Measurements from ENCODE around the gene NPDC1.
A peak's percentile ranks its signal among the peaks of the same experiment; 100 is the strongest.

NPDC1 gene

DNA sequence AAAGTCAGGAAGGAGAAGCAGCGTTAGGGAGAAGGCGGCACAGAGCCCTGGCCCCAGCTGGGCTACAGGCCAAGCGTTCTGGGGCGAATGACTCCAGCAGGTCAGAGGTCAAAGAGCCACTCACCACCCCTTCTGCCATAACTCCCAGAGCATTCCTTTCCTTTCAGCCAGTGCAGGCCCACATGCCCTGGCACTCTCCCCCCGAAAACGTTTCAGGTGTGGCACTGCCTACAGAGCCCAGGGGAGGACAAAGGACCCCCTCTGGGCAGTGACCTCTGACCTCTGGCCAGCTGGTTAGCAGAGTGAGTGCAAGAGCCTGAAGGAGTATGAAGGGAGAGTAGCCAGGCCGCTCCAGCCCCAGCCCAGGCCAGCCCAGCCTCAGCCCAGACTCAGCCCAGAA is 22.8 kb downstream of the NPDC1 start:
- ATAC-seq = no peak

- no peak for ATAC-seq
Measured at GRCh38 chr9:137022662-137023008, 23.3 kb downstream of the NPDC1 start.

DNA sequence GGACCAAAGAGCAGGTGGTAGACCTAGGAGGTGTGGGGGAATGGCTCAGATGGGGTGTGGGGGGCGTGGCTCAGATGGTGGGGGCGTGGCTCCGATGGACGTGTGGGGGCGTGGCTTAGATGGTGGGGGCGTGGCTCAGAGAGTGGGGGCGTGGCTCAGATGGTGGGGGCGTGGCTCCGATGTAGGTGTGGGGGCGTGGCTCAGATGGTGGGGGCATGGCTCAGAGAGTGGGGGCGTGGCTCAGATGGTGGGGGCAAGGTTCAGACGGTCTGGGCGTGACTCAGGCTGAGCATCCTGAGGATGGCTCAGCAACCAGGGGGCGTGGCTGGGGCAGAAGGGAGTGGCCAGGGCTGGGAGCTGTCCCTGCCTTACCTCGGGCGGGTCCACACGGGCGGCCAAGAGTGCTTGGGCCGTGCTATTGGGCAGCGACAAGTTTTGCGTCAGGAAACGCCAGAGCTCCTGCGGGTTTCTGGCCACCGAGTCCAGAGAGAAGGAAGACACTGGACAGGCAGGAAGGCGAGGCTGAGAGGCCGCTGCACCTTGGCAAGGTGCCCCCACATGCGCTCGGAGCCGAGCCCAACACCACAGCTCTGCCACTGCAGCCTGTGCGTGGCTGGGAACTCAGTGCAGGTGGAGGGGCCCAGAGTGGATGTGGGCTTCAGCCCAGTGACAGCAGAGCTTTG is 23.9 kb downstream of the NPDC1 start:
- ATAC-seq = peak; percentile 76 to 89

- ATAC-seq = no peak
Measured at GRCh38 chr9:137021568-137021978, 24.4 kb downstream of the NPDC1 start.

DNA sequence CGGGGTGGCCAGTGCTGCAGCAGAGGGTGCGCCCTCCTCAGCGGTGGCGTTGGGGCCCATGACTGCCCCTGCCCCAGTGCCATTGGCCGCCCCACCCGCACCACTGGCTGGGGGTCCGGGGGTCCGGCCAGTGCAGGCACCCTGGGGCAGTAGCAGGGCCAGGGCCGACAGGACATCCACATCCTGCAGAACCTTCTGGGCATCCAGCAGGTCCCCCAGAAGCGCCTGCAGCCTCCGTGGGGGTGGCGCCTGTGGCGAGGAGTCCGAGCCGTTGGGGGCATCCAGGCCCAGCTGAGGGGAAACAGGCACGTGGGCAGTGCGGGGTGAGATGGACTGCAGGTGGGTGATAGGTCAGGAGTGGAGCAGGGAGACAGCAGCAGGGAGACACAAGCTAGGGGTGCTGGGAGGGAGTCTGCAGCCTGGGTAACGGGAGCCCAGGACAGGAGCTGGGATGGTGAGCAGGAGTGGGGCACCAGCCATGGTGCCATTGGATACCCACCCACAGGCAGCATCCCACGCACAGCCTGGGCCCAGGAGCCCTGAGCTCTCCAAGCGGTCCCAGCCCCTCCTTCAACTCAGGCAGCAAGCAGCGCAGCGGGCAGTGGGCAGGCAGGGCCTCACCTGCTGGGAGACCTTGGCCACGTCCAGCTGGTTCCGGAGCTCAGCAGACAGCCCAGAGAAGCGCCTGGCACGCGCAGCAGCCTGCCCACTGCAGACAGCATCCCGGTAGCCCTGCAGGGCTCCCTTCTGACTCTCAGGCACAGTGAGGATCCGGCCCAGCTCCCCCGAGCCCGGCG is 25.0 kb downstream of the NPDC1 start:
- no peak for ATAC-seq

DNA sequence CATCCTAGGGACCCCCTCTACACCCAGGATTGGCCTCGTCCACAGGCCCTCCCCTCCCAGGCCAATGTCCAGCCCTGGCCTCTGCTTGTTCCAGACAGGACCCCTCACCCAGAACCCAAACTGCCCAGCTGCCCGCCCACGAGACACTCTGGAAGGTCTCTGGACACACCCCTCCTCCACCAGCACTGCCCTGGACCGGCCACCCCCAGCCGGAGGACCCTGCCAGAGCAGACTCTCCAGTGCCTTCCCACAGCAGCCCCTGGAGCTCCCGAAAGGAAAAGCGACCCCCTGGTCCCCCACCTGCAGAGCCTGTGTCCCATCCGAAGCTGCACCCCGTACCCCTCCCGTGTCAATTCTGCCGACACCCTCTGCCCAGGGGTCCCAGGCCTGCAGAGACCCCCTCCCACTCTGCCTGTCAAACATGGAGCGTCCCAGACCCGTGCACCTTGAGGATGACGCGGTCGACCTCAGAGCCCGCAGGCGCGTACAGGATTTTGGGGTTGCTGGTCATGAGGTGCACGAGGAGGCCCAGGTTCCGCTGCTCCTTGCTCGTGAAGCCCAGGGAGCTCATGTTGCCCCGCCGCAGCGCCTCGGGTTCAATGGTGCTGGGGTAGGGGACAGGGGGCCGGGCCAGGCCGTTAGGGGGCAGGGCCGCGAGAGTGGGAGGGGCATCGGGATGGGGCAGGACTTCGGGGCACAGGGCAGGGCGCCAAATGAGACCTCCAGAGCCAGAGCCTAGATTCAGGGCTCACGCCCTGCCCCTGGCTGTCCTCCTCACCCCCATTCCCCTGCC is 25.9 kb downstream of the NPDC1 start:
- ATAC-seq = no peak

DNA sequence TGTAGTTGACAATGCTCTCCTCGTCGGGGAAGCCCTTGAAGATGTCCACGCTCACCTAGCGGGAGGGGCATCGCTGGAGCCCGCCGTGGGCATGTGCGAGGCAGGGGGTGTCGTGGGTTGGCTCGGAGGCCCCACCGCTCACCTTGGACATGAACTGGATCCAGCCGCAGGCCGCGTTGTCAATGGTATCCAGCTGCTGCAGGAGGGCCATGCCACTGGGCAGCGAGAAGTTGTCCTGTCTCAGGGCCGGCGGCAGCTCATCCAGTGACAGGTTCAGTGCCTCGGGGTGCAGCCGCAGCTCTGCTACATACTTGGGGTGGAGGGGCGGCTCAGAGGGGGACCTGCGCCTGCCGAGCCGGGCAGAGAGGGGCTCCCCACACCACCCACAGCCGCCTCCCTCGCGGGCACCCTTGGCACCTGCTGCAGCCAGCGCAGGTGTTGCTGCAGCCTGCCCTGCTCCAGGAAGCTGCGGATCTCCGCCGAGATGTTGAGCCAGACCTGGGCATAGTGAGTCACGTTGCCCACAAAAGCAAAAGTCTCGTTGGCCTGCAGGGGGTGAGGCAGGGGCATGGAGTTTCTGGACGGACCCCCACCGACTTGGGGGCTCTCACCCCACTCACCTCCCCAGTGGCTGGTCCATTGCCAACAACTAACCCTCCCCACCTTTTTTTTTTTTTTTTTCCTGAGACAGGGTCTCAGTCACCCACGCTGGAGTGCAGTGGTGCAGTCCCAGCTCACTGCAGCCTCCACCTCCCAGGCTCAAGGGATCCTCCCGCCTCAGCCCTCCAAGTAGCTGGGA is 27.0 kb downstream of the NPDC1 start:
- no peak for ATAC-seq

- ATAC-seq = no peak
Measured at GRCh38 chr9:137017791-137018497, 28.0 kb downstream of the NPDC1 start.

DNA sequence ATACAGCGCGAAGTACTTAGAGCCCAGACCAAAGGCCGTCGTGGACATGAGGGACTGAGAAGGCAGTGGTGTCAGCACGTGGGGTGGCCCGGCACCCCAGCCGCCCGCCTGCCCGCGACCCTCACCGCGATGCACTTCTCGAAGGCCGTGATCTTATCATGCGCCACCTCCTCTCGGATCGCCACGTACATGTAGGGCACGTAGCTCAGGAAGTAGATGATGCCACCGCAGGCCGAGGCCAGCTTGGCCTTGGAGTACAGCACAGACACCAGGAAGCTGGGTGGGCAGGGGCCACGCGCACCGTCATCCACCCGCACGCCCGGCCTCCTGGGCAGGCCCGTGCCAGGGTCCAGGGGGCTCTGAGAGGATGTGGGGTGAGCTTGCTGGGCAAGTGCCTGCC is 28.9 kb downstream of the NPDC1 start:
- ATAC-seq = no peak

- ATAC-seq = no peak
Measured at GRCh38 chr9:137016436-137016835, 29.5 kb downstream of the NPDC1 start.

- ATAC-seq = no peak
Measured at GRCh38 chr9:137015976-137016375, 30.0 kb downstream of the NPDC1 start.

DNA sequence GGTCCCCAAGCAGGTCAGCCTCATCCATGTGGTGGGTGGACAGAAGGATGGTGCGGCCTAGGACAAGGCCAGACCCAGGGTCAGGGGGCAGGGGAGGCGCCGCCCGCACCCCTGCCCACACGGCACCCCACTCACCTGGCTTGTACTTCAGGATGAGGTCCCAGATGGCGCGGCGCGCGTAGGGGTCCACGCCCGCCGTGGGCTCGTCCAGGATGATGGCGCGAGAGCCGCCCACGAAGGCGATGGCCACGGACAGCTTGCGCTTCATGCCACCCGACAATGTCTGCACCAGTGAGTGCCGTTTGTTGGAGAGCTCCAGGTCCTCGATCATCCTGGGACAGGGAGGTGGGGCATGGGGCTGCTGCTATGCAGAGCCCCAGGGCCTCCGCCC is 30.4 kb downstream of the NPDC1 start:
- no peak for ATAC-seq

- no peak for ATAC-seq
Measured at GRCh38 chr9:137014776-137015539, 31.0 kb downstream of the NPDC1 start.

GRCh38 chr9:137014166-137014565 is 31.8 kb downstream of the NPDC1 start:
- no peak for ATAC-seq

DNA sequence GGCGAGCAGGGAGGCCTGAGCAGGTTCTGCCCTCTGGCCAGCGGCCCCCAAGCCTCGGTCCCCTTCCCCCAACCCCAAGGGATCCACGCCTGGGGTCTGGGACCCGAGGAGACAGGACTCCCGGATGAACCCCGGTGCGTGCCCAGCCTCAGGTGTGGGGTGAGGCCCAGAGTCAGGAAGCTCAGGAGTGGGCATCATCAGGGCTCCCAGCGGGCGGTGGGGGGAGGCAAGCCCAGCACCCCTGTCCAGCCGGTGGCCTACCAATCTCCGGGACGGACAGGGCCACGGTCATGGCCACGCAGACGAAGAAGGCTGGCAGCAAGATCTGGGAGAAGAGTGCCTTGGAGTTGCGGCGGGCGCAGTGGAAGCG is 32.4 kb downstream of the NPDC1 start:
- ATAC-seq = no peak

DNA sequence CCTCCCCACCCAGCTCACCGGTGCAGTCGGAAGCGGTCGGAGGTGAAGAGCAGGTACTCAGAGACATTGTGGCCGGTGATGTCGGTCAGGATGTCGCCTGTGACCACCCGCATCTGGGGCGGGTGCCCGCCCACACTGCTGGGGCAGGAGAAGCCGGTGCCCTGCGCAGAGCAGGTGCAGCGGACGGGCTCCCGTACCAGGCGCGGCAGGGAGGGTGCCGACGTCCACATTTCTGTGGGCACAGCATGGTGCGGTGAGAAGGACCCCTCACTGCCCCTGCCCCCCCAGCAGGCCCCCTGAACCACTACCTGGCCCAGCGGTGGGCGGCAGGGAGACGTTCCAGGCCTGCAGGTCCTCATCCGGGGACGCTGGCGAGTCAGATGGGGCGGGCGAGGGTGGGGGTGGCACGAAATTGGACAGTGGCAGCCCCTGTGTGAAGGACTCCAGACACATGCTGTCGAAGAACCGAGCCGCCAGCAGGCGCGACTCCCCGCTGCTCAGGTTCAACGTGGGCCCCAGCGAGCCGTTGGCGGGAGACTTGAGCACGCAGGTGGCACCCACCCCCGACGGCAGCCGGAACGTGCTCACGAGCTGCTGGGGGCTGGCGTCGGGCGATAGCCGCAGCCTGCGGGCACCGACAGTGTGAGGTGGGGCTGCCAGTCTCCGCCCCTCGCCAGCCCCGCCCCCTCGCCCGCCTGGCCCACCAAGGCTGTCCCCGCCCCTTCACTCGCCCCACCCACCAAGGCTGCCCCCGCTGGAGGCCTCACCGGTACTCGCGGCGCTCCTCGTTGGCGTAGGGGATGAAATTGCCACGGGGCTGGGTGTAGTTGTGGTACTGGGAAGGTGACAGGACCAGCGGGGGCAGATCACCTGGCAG is 33.0 kb downstream of the NPDC1 start:
- ATAC-seq = no peak

- ATAC-seq = no peak
Measured at GRCh38 chr9:137011907-137012675, 33.9 kb downstream of the NPDC1 start.

GRCh38 chr9:137011156-137011555 is 34.8 kb downstream of the NPDC1 start:
- ATAC-seq = no peak

GRCh38 chr9:137009938-137010732 is 35.8 kb downstream of the NPDC1 start:
- ATAC-seq = no peak

All from activated CD4-positive, CD25-positive, alpha-beta regulatory T cell treated with anti-CD3 and anti-CD28 coated beads, Interleukin-2, amount 50 U/mL, for 24 hours (primary cell).